Measurements from ENCODE around the gene CTTNBP2NL.

CTTNBP2NL gene, protein sequence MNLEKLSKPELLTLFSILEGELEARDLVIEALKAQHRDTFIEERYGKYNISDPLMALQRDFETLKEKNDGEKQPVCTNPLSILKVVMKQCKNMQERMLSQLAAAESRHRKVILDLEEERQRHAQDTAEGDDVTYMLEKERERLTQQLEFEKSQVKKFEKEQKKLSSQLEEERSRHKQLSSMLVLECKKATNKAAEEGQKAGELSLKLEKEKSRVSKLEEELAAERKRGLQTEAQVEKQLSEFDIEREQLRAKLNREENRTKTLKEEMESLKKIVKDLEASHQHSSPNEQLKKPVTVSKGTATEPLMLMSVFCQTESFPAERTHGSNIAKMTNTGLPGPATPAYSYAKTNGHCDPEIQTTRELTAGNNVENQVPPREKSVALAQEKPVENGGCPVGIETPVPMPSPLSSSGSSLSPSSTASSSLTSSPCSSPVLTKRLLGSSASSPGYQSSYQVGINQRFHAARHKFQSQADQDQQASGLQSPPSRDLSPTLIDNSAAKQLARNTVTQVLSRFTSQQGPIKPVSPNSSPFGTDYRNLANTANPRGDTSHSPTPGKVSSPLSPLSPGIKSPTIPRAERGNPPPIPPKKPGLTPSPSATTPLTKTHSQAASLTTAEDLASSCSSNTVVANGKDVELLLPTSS
- 0.96 to 1.3 reads per million in 2 experiments for total RNA-seq

DNA sequence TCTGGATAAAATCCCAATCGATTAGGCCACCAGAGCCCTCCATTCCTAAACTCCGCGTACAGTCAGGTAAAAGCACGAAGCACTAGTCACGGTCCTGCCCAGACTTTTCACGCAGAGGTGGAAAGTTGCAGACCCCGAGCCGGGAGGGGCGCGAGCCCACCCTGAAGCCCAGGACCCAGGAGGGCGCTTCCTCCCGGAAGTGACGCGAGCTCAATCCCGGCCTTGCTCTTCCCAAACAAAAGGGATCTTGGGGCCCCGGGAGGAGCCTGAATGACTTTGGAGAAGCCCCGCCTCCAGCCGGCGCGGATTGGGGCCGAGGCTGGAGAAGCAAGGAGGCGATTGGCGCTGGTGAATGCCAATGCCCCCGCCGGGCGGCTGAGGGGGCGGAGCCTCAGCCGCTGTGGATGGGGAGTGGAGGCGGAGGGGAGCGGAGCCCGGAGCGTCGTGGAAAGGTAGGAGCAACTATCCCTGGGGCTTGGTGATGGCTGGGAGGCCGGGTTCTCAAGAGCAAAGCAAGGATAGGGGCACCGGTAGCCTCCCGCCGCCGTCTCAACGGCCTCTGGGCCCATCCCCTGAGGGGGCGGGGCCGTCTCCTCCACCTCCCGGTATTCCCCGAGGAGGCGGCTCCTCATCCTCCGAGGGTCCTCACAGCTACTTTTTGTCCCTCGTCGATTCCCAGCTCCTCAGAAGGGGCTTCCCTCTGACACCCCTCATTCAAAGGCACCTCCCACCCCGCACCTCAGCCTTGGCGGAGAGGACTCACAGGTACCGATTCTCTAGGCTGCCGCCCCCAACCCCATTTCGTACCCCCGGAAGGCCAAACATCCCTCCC is at the start of gene CTTNBP2NL:
CTTNBP2NL (plus strand) TSS at position 394 of the 832 bp plus-strand sequence. CDS start 19,952 bp downstream, outside the sequence.
- peak; percentile 72 for DNase-seq (ENCODE audit: low read depth)

DNA sequence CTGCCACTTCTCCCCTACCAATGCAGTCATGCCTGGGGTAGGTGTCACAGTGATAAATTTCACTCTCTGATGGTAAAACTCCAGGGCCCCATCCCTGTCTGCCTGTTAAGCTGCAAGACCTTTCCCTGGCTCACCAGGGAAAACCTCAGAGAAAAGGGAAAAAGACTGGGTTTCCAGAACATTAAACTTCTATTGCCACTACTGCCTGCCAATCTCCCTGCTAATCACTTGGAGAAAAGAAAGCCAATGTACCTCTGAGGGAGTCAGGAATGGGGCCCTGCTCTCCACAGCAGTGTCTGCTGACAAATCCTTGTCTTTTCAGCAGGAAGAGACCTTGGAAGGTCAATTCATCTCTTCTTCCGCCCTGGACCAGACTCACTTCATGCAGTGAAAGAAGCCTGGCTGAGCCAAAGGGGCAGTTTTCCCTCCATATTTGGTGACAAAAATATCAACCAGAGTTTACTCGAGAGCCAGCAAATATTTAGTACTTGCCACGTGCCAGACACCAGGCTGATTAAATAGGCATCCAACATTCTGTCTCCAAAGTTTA is 49.1 kb upstream of the CTTNBP2NL start:
- no peak for DNase-seq (ENCODE audit: low read depth)

DNA sequence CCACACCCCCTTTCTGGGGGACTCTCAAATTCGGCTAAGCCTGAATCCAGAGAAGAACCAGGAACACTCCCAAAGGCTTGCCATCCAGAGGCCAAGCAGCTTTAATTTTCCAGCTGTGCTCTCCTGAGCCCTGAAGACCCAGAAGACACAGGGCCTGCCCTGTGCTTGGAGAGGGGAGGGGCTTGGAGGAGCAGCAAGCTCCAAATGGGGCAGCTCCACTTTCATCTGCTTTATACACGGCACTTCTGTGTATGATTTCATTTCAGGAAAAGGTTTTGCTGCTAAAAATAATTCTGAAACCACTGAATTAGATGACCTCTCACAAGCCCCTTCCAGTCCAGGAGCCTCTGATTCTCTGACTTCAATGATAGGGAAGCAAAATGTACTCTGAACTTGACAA is 39.2 kb upstream of the CTTNBP2NL start:
- DNase-seq (ENCODE audit: low read depth): no peak

DNA sequence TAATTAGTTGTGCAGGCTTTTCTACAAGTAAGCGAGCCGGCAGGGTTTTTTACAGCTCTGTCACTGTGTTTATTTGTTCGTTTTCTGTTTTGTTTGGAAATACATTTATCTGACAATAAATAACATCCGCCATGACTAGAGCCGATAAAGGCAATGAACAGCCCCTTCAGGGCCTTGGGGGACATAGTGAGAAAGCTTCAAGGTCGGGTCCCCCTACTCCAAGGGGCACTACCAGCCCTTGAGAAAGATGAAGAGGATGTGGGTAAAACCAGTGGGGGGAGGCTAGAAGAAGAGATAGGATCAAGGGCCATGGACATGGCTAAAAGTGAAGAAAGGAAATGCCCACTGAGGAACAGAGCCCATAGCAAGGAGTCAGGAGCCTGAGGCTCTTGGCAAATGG is 38.5 kb upstream of the CTTNBP2NL start:
- DNase-seq (ENCODE audit: low read depth): no peak

DNA sequence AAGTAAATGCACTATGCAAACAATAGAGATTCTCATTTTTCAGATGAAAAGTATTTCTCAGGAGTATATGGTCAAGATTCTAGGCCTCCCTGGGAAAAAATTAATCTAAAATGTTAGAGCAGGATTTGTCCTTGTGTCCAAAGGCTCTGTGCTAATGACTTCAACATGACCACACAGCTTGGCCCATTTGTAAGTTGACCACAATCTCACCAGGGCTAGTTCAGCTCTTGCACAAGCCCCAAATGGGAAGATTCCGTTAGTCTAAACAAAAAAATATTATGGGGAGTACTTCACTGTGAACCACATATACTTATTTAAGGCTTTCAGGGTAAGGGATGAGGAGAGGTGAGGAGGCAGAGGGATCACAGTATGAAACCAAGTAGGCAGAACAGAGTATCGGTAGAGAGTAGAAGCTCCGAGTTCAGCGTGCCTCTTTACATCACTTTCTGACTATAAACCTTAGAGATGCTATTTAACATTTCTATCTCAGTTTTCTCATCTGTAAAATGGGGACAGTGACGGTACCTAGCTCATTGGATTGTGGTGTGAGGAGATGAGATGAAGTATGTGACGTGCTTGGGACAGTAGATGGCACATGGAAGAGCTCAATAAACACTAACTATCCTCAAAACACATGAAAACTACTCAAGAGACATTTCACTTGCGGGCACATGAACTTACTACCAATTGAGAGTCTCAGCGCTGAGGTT is 37.8 kb upstream of the CTTNBP2NL start:
- no peak for DNase-seq (ENCODE audit: low read depth)

DNA sequence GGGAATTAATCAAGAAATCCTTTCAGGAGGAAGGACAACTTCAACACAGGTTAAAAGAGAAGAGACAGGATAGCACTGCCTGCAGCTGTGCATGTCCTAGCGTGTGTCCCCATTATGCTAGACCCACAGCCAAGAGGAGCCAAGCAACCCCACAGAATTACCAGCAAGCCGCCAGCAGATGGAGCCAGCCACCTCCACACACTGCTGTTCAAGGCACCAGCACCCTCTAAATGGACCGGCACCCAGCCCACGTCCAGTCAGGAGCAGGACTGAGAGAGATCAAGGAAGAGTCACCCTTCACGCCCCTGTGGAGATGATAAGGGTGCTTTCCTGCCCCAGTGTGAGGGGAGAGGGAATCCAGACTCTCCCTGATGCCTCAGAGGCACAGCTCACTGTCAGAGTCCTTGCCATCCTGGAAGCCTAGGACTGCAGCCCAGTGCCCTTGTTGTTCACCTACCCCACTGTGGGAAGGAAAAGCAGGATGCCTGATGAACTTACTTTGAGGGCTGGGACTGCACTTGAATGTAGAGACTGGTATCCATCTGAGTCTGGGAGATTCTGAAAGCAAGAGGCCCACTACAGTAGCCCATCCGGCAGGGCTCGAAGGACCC is 37.1 kb upstream of the CTTNBP2NL start:
- no peak for DNase-seq (ENCODE audit: low read depth)

DNA sequence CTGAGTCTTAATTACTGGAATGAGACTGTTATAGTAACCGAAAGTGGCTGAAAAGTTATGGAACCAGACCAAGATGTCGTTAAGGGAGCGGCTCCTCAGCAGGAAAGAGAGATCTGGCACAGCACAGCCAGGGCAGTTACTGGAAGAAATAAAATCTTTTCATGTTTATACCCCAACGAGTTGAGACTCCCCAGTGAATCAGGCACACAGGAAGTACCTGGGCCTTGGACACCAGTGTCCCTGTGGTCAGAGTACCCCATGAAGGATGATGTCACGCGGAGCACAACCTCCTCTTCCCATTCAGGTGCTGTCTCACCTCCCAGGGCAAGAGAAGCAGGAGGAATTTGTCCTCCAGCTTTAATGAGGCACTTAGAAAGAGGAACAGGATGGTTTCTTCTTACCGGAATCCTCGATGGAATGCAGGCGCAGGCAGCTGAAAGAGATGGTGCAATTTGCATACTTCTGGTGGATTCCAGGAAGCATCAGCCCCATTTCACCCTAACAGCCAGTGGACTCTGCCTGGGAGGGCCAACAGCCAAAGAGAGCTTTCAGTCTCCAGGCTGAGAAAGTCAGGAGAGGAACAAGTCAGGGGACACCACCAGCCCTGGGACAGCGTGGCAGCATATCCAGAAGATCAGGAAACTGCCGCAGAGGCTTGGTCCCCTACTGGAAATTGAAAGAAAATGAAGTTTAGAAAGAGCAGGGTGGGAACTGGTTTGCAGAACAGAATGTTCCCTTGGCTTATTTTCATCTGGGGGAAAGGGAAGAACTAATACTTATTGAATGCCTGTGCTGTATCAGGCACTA is 35.9 kb upstream of the CTTNBP2NL start:
- no peak for DNase-seq (ENCODE audit: low read depth)

DNA sequence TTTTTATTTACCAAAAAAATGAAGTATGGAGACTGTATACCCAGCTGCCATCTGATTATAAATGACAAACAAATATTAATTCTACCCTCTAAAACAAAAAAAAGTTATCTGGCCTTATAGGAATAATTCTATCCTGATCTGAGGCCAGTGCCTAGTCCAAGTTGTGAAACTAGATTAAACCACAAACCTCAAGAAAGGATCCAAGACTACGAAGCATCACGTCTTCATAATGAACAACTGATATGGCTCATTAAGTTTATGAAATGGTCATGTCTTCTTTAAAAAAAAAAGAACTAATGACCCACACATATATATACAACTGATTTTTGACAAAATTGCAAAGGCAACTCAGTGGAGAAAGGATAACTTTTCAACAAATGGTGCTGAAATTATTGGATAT is 32.4 kb upstream of the CTTNBP2NL start:
- DNase-seq (ENCODE audit: low read depth): no peak

DNA sequence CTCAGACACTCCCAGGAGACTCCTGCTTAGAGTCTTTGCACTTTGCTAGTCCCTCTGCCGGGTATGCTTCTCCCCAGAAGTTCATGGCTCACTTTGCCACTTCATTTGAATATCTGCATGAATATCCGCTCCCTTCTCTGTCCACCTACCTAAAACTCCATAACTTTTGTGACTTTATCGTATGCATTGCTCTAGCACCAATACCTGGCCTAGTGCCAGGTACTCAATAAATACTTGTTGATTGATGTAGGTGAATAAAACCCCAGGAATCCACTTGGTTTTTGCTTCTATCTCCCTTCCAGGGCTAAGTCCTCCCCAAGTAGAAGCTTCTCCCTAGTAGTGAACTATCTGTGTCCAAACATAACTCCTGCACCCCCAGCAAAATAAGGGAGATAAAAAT is 27.8 kb upstream of the CTTNBP2NL start:
- no peak for DNase-seq (ENCODE audit: low read depth)

DNA sequence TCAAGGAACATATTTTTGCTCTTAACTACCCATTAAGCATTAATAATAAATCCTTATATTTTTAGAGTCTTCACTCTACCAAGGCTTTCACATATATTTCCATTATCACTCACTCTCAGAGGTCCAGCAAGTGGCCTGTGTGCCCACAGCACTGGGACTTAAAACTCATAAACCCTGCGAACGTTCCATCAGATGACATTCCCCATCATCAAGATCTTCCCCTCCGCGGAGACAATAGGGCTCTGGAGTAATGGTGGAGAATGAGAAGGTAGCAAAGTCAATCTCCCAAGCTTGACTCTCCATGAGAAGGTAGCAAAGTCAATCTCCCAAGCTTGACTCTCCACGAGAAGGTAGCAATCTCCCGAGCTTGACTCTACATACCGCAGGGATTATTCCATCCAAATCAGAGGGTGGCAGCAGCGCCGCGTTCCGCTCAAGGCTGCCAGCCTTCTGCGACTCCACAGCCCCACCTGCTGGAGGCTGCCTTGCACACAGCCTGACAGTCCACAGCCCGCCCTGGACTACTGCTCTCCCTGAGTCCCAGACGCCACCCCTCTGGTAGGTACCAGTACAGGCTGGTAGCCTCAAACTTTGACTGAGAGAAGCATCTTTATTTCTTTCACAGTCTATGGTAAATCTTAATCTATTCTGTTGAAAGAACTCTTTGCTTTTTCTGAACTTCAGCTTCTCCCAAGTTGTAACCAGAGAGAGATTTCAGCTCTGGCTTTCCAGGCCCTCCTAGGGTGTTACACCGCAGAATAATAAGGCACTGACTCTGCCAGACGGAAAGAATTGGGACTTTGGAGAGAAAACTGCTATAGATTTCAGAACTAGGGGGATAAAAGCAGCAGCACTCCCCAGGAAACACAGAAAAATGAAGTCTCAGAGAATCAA is 26.4 kb upstream of the CTTNBP2NL start:
- peak; percentile 76 for DNase-seq (ENCODE audit: low read depth)

DNA sequence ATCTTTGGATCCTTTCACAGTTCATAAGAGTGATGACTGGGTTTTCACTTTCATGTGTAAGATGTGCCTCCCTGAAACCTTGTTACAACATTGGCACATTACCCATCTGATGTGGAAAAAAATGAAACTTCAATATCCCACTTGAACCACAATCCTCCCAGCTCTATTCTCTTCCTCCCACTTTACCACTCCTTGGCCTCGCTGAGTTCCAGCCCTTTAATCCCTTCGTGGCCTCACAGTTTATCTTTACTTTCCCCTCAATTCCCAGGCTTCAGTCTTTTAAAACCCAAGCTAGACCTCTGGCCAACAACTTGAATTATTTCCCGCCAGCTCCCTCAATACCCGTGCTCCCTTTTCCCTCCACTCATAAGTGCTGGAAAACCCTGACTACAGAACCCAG is 25.0 kb upstream of the CTTNBP2NL start:
- DNase-seq (ENCODE audit: low read depth): no peak

DNA sequence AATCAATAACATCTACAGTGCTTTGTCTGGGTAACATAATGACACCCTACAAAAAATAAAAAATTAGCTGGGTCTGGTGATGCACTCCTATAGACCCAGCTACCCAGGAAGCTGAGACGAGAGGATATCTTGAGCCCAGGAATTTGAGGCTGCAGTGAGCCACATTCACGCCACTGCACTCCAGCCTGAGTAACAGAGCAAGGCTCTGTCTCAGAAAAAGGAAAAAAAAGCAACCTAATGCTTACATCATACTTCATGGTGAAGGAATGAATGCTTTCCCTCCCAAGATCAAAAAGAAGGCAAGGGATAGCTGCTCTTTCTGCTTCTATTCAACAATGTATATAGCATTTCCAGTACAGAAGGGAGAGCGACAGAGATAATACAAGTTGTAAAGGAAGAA is 24.2 kb upstream of the CTTNBP2NL start:
- DNase-seq (ENCODE audit: low read depth): no peak

DNA sequence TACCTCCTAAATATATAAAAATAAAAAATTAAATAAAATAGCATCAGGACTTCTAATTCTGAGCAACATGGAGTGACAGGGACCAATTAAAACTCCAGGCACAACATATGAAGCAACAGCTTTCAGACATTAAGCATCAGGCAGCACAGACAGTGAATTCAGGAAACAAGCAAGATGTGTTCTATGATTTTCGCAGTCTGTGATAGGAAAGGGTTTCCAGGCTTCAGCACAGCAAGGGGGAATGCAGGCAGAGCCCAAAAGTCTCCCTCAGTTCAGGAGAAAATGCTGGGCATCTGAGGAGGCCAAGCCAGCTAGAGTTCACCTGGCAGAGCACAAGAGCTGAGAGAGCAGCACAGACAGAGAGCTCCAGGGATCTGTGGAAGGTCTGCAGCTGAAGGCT is 22.2 kb upstream of the CTTNBP2NL start:
- no peak for DNase-seq (ENCODE audit: low read depth)

DNA sequence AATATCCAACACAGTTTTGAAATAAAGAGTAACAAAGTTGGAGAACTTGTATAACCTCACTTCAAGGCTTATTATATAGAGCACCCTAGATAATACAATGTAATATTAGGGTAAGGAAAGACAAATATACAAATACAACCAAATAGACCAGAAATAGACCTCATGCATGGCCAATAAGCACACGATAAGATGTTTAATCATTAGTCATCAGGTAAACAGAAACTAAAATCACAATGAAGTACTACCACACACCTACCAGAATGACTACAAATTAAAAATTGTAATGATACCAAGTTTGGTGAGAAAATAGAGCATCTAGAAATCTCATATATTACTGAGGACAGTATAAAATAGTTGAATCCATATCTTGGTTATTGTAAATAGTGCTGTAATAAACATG is 20.3 kb upstream of the CTTNBP2NL start:
- no peak for DNase-seq (ENCODE audit: low read depth)

DNA sequence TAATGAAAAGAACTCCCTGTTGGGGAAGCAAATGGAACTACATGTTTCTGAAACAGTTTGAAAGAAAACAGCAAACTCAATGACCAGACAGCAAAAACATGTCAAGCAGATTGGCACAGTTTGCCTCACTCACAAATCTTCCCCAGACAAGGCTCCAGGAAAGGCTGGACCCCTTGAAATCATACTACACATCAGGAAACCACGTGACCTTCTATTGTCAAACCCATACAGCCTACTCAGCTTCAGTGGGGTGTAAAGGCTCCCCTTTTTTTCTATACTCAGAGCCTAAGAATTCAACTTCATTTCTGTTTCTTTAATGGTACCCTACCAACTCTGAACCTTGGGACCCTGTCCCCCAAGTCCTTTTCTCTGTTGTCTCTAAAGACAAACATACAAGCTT is 15.7 kb upstream of the CTTNBP2NL start:
- no peak for DNase-seq (ENCODE audit: low read depth)

DNA sequence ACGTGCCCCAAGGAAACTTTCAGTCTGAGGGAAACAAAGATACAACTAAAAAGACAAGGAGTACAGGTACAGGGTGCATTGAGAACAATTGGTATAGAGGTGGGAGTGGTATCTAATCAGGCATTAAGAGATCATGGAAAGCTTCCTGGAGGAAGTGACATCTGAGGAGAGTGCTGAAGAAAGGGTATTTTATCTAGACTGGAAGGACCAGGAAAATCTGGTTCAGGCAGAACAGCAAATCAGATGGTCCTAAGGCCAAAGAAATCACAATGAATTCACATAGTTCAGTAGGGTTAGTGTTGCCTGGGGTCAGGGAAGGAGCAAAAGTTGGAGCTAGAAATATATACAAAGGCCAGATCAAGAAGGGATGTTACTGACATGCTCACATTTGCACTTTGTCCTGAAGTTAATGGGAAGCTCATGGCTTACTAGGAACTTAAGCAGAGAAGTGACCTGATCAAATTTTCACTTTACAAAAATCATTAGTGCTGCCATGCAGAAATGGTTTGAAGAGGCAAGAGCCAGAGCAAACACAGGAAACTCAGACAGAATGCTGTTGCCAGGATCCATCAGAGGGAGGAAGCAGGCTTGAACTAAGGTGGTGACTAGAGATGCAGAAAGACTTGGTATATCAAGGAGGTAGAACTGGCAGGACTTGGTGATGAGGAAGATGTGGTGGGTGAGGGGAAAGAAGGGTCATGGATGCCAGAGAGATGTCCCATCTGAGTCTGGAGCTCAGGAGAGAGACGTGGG is 14.5 kb upstream of the CTTNBP2NL start:
- no peak for DNase-seq (ENCODE audit: low read depth)

DNA sequence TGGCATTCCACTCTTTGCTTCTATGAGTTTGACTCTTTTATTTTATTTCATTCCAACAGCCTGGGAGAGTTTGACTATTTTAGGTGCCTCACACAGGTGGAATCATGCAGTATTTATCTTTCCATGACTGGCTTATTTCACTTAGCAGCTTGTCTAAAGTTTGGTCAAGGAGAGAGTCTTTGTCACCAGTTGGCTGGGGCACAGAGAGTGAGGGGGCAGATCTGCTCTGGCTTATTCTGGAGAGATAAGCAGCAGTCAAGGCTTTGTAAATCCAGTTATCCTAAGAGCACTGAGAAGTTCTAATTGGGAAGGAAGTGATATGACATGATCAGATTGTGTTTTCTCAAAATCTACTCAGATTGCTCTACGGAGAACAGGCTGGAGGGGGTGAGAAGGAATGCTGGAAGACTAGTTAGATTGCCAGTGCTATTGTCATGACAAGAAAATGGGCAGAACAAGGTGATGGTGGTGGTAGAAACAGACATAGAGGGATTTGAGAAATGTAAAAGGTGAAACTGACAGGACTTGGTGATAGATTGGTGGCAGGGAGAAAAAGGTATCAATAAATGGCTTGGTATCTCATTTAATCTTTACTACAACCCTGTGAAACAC is 12.1 kb upstream of the CTTNBP2NL start:
- DNase-seq (ENCODE audit: low read depth): no peak

All from T follicular helper cell (primary cell).